C4-2B (cell line): ENCODE results near the gene PROK1.

Source experiments
- H3K27ac ChIP-seq: fragments of 450-650 bp; 2 replicates; pipeline ENCODE4 v1.5.1; 2017
- CTCF ChIP-seq: fragments of 450-650 bp; conservative IDR thresholded peaks from 2 replicates; pipeline ENCODE4 v1.5.1; 2017; ENCODE audit warnings: mild to moderate bottlenecking
- ZFX ChIP-seq: fragments of 450-650 bp; IDR thresholded peaks from 2 replicates; pipeline ENCODE4 v1.6.1; 2017

Gene PROK1

DNA sequence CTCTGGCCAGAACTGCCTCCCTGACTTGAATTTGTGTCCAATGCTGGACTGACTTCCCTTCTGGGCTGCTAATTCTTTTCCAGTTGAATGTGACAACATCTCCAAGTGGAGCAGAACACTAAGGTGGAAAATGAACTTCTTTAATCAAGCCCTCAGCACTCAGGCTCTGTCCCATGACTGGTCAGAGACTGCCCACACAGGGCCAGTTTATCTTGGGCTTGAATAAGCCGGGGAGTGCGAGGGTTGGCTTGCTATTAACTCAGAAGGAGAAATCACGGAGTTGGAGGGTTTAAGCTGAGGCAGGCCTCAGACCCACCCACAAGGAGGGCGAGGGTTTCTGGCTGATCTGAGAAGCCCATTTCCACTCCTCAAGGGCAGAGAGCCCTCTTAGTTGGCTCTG is 55.6 kb downstream of the PROK1 start:
- no peak overlapping the region for H3K27ac ChIP-seq
- TF ChIP-seq ZFX, result no peak
- no peak for TF ChIP-seq CTCF
